IMR-90 (cell line): ENCODE data around the gene GJC2. TPM values are rescaled to one million over a fixed set of nuclear protein-coding genes. Genes with fewer than 3 reads are reported as not detected.

Experiments used
- ATAC-seq: fragments of 200-7000 bp; cut with Tn5 transposase; 2 replicates; pipeline ENCODE4 v1.9.1; 2020; ENCODE audit warnings: low read depth, mild to moderate bottlenecking, moderate library complexity
- BruUV-seq: library from RNA; stranded (reverse); fragments of 400-500 nt; replicated peaks from 2 replicates; lab custom pipeline; 2021; lab: Mats Ljungman, UMichigan
- CTCF ChIA-PET: fragments of 300-600 bp; formaldehyde crosslinking; extraction: SDS; loops from one replicate; lab custom pipeline; 2021; ENCODE audit warnings: antibody characterized with exemption; lab: Yijun Ruan, JAX
- POLR2A ChIA-PET: fragments of 300-600 bp; sonication (Branson Sonifier 250); formaldehyde crosslinking; loops from one replicate; lab custom pipeline; 2022; ENCODE audit warnings: antibody characterized with exemption; ENCODE audit not compliant: unreplicated experiment; lab: Charles Lee
- DNase-seq: peaks from one replicate; pipeline ENCODE4 v3.0.0; 2013
- H2AFZ ChIP-seq: replicated peaks from 2 replicates; pipeline ENCODE3; 2013; ENCODE audit warnings: low read length, mild to moderate bottlenecking; ENCODE audit not compliant: poor library complexity
- H2AK5ac ChIP-seq: 2 replicates; pipeline ENCODE4 v1.6.1; 2013; ENCODE audit warnings: low read depth, low read length, inconsistent platforms
- H2AK9ac ChIP-seq: replicated peaks from 2 replicates; pipeline ENCODE3; 2013; ENCODE audit warnings: mild to moderate bottlenecking, low read depth, low read length, moderate library complexity; ENCODE audit not compliant: poor library complexity
- H2BK120ac ChIP-seq: 2 replicates; pipeline ENCODE4 v1.6.1; 2013; ENCODE audit warnings: low read depth, low read length, inconsistent platforms
- H2BK15ac ChIP-seq: 3 replicates; pipeline ENCODE4 v1.6.1; 2013; ENCODE audit warnings: low read depth, low read length, inconsistent platforms
- H2BK20ac ChIP-seq: 2 replicates; pipeline ENCODE4 v1.6.1; 2013; ENCODE audit warnings: low read depth, mild to moderate bottlenecking, inconsistent platforms, low read length, moderate library complexity
- H2BK5ac ChIP-seq: 2 replicates; pipeline ENCODE4 v1.6.1; 2013; ENCODE audit warnings: mild to moderate bottlenecking, low read depth, low read length, inconsistent platforms; ENCODE audit not compliant: poor library complexity, severe bottlenecking
- H3K14ac ChIP-seq: replicated peaks from 2 replicates; pipeline ENCODE4 v1.6.1; 2013; ENCODE audit warnings: low read depth, low read length, inconsistent platforms
- H3K18ac ChIP-seq: 2 replicates; pipeline ENCODE4 v1.6.1; 2013; ENCODE audit warnings: low read depth, low read length, control low read depth
- H3K23ac ChIP-seq: 2 replicates; pipeline ENCODE4 v1.6.1; 2013; ENCODE audit warnings: low read depth, low read length, inconsistent platforms
- H3K27ac ChIP-seq: 2 replicates; pipeline ENCODE4 v1.5.1; 2013; ENCODE audit warnings: mild to moderate bottlenecking, control low read depth, low read length; ENCODE audit not compliant: insufficient read depth
- H3K27me3 ChIP-seq: 2 replicates; pipeline ENCODE4 v1.6.1; 2013; ENCODE audit warnings: low read length; ENCODE audit not compliant: control insufficient read depth, insufficient read depth
- H3K36me3 ChIP-seq: 2 replicates; pipeline ENCODE4 v1.6.1; 2013; ENCODE audit warnings: low read length, mixed read lengths; ENCODE audit not compliant: control insufficient read depth, insufficient read depth
- H3K4ac ChIP-seq: 2 replicates; pipeline ENCODE4 v1.6.1; 2013; ENCODE audit warnings: low read depth, low read length, inconsistent platforms
- H3K4me1 ChIP-seq: 2 replicates; pipeline ENCODE4 v1.6.1; 2013; ENCODE audit warnings: low read length, mixed read lengths; ENCODE audit not compliant: control insufficient read depth, insufficient read depth
- H3K4me2 ChIP-seq: 2 replicates; pipeline ENCODE4 v1.6.1; 2013; ENCODE audit warnings: low read depth, mild to moderate bottlenecking, control low read depth, low read length, moderate library complexity
- H3K4me3 ChIP-seq: 2 replicates; pipeline ENCODE4 v1.5.1; 2013; ENCODE audit warnings: low read depth, mild to moderate bottlenecking, control low read depth, low read length, moderate library complexity; ENCODE audit not compliant: insufficient read depth
- H3K56ac ChIP-seq: 2 replicates; pipeline ENCODE4 v1.6.1; 2013; ENCODE audit warnings: low read length, inconsistent platforms; ENCODE audit not compliant: insufficient read depth; ENCODE audit errors: extremely low read depth
- H3K79me1 ChIP-seq, 2 experiments: 2 replicates each; pipeline ENCODE4 v1.6.1; 2013; ENCODE audit warnings: low read length in 2 of 2, inconsistent platforms in 1 of 2, low read depth in 1 of 2
- H3K9ac ChIP-seq: 2 replicates; pipeline ENCODE4 v1.6.1; 2013; ENCODE audit warnings: low read depth, low read length, control low read depth
- H3K9me1 ChIP-seq: 2 replicates; pipeline ENCODE4 v1.6.1; 2013; ENCODE audit warnings: low read length, inconsistent platforms; ENCODE audit not compliant: insufficient read depth
- H3K9me3 ChIP-seq: 2 replicates; pipeline ENCODE4 v1.6.1; 2013; ENCODE audit warnings: low read length; ENCODE audit not compliant: control insufficient read depth, insufficient read depth
- H4K20me1 ChIP-seq: 2 replicates; pipeline ENCODE4 v1.6.1; 2013; ENCODE audit warnings: low read length, inconsistent platforms; ENCODE audit not compliant: insufficient read depth
- H4K5ac ChIP-seq: 2 replicates; pipeline ENCODE4 v1.6.1; 2013; ENCODE audit warnings: mild to moderate bottlenecking, low read depth, low read length, control low read depth
- H4K8ac ChIP-seq, 2 experiments: 2 replicates each; pipeline ENCODE4 v1.6.1; 2013; ENCODE audit warnings: low read depth in 2 of 2, low read length in 2 of 2, control low read depth in 1 of 2, inconsistent platforms in 1 of 2
- H4K91ac ChIP-seq: 2 replicates; pipeline ENCODE4 v1.6.1; 2013; ENCODE audit warnings: low read depth, low read length, inconsistent platforms; ENCODE audit not compliant: insufficient read depth
- FOS ChIP-seq: fragments of 150-350 bp; IDR thresholded peaks from 2 replicates; pipeline ENCODE4 v1.6.1; 2016; ENCODE audit warnings: low read depth, low read length
- NFE2L2 ChIP-seq: fragments of 150-350 bp; IDR thresholded peaks from 2 replicates; pipeline ENCODE4 v1.6.1; 2016; ENCODE audit warnings: low read depth, mild to moderate bottlenecking, low read length
- SMC3 ChIP-seq: fragments of 150-350 bp; IDR thresholded peaks from 2 replicates; pipeline ENCODE4 v1.6.1; 2016; ENCODE audit warnings: low read depth, mild to moderate bottlenecking, antibody characterized with exemption, low read length, moderate library complexity
- WGBS, 2 experiments: methylation state at CpG; one replicate each; pipeline versions ENCODE4 v1.1.5 to v1.1.7; 2013; ENCODE audit warnings: missing lambda C conversion rate in 2 of 2; ENCODE audit not compliant: insufficient read length in 1 of 2; ENCODE audit errors: extremely low coverage in 2 of 2; 5-methylcytosine and 5-hydroxymethylcytosine counted together
- dilution Hi-C: fragments of 300-500 bp; cut with HindIII; formaldehyde crosslinking; loops from one replicate; pipeline ENCODE4 v1.14.3; 2018; ENCODE audit warnings: low sequenced_read_pairs; ENCODE audit not compliant: unreplicated experiment
- in situ Hi-C: fragments of 300-500 bp; cut with MboI; formaldehyde crosslinking; loops from 3 replicates; pipeline ENCODE4 v1.14.3; 2019; ENCODE audit warnings: low sequenced_read_pairs, inconsistent platforms, mixed read lengths
- intact Hi-C: fragments of 100-400 bp; cut with micrococcal nuclease; formaldehyde crosslinking; loops from 2 replicates; pipeline ENCODE4 v1.10.0; 2022
- polyA plus RNA-seq, 3 experiments: library from polyadenylated mRNA; depleted of rRNA; stranded (reverse); fragments of >200 nt; gene quantifications; 2 replicates each; pipeline ENCODE4 v1.2.3, GENCODE V29; 2012; ENCODE audit warnings: low replicate concordance in 1 of 3
- total RNA-seq: library from RNA; depleted of rRNA; stranded (reverse); fragments of >200 nt; gene quantifications from 2 replicates; pipeline ENCODE4 v1.2.3, GENCODE V29; 2012
- TF ChIP-seq, protein P1 (sequence below): fragments of 150-350 bp; IDR thresholded peaks from 2 replicates; pipeline ENCODE4 v1.6.1; 2016; ENCODE audit warnings: low read depth, mild to moderate bottlenecking, low read length, moderate library complexity, borderline replicate concordance

Gene GJC2
- total and polyA plus RNA-seq, 2 of the 4 experiments (the other 2 are of a cell fraction), result 1.1 to 1.7 TPM

DNA sequence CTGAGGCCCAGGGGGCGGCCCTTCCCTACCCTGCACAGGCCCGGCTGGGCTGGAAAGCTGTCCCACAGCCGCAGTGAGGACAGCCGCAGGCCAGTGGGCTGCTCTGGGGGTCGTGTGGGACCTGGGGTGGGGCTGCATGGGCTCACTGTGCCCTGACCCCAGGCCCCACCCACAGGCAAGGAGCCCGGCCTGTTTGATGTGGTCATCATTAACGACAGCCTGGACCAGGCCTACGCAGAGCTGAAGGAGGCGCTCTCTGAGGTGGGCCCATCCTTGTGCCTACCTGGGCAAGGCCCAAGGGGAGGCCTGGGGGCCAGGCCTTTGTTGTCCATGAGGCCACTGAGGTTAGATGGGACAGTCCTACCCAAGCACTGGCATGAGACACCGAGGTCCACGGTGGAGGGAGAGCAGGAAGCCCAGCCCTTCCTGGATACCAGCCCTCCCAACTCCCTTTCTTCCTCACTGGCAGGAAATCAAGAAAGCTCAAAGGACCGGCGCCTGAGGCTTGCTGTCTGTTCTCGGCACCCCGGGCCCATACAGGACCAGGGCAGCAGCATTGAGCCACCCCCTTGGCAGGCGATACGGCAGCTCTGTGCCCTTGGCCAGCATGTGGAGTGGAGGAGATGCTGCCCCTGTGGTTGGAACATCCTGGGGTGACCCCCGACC lies 1.4 kb upstream of the GJC2 start:
- H2BK20ac ChIP-seq, result no peak overlapping the region
- TF ChIP-seq FOS, result no peak
- TF ChIP-seq, protein P1, sequence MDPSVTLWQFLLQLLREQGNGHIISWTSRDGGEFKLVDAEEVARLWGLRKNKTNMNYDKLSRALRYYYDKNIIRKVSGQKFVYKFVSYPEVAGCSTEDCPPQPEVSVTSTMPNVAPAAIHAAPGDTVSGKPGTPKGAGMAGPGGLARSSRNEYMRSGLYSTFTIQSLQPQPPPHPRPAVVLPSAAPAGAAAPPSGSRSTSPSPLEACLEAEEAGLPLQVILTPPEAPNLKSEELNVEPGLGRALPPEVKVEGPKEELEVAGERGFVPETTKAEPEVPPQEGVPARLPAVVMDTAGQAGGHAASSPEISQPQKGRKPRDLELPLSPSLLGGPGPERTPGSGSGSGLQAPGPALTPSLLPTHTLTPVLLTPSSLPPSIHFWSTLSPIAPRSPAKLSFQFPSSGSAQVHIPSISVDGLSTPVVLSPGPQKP, result no peak
- TF ChIP-seq SMC3, result no peak
- no peak for TF ChIP-seq NFE2L2
- H4K5ac ChIP-seq, result no peak overlapping the region
- no peak overlapping the region for H3K18ac ChIP-seq
- dilution Hi-C loops (no loop called here), in situ Hi-C loops (no loop called here), intact Hi-C loops (no loop called here)
- ChIA-PET CTCF (no interaction called here), POLR2A (no interaction called here)
- H4K20me1 ChIP-seq, result peaks cover 45% of the 10 kb centered on the region
- H3K4me2 ChIP-seq, result no peak overlapping the region
- peaks cover 10% of the 10 kb centered on the region for H3K36me3 ChIP-seq
- no peak overlapping the region for H3K9ac ChIP-seq
- H3K27me3 ChIP-seq, result no peaks in the 10 kb centered on the region
- peaks cover 12% of the 10 kb centered on the region for H3K9me1 ChIP-seq
- peak overlapping the region; percentile 51 for H2AK9ac ChIP-seq
- H3K4me3 ChIP-seq, result no peak overlapping the region
- no peak overlapping the region; the same call in 1 of the 2 replicates for H2AK5ac ChIP-seq
- H2BK5ac ChIP-seq, result no peak overlapping the region
- no peak overlapping the region for H4K91ac ChIP-seq
- H2BK15ac ChIP-seq, result no peak overlapping the region
- no peak overlapping the region for H2BK120ac ChIP-seq
- H3K56ac ChIP-seq, result no peak overlapping the region
- H2AFZ ChIP-seq, result peak overlapping the region; percentile 44
- H3K14ac ChIP-seq, result no peak overlapping the region
- peaks cover 9 to 65% of the 10 kb centered on the region in 2 experiments for H3K79me1 ChIP-seq
- no peak overlapping the region for H3K4ac ChIP-seq
- peak overlapping the region in 1 of 2 experiments; percentile 58; a peak in 1 of 4 replicates for H4K8ac ChIP-seq
- ATAC-seq, result no peak
- no peak overlapping the region for H3K23ac ChIP-seq
- BruUV-seq, result no TSS peak
- DNase-seq, result no peak
- H3K9me3 ChIP-seq, result no peaks in the 10 kb centered on the region
- 100% methylated on average over 2 of the region's 18 CpGs; no CpG with 5 or more reads in 1 of the 2 experiments for WGBS, 2 experiments
- H3K27ac ChIP-seq, result no peak overlapping the region; the same call in 1 of the 2 replicates
- H3K4me1 ChIP-seq, result peaks cover 23% of the 10 kb centered on the region
